ENCODE results near the gene ANKS3.

Gene ANKS3

DNA sequence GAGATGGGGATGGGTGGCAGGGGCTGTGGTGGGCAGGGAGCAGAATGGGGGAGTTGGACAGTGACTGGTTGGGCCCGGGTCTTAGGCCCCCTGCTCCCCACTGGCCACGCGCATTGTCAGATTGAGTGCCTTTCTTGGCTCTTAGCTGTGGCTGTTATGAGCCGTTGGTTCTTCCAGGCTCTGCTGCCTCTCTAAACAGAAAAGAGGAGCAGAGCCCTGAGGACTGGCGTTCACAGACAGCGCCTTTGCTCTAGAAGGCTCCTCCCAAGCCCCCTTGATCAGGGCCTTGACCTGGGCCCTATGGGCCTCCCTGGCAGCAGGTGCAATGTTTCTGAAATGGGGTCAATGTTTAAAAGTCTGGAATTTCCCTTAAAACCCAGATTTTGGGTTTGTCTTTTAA is 55.5 kb downstream of the ANKS3 start:
- Histone ChIP-seq H3K4me3 (ENCODE audit: low read depth, low read length) (no peak overlapping the region), H3K9me3 (ENCODE audit: severe bottlenecking) (no peaks in the 10 kb centered on the region), H3K27me3 (ENCODE audit: insufficient read depth, low read depth, severe bottlenecking) (no peaks in the 10 kb centered on the region), H3K36me3 (peaks cover 6% of the 10 kb centered on the region; the same call in 1 of the 2 replicates), H3K27ac (no peak overlapping the region)
- TF ChIP-seq, protein P1, sequence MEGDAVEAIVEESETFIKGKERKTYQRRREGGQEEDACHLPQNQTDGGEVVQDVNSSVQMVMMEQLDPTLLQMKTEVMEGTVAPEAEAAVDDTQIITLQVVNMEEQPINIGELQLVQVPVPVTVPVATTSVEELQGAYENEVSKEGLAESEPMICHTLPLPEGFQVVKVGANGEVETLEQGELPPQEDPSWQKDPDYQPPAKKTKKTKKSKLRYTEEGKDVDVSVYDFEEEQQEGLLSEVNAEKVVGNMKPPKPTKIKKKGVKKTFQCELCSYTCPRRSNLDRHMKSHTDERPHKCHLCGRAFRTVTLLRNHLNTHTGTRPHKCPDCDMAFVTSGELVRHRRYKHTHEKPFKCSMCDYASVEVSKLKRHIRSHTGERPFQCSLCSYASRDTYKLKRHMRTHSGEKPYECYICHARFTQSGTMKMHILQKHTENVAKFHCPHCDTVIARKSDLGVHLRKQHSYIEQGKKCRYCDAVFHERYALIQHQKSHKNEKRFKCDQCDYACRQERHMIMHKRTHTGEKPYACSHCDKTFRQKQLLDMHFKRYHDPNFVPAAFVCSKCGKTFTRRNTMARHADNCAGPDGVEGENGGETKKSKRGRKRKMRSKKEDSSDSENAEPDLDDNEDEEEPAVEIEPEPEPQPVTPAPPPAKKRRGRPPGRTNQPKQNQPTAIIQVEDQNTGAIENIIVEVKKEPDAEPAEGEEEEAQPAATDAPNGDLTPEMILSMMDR (IDR thresholded peaks at IDR 0.05; ENCODE audit: low read depth, low read length) = no peak
- no peak for DNase-seq

DNA sequence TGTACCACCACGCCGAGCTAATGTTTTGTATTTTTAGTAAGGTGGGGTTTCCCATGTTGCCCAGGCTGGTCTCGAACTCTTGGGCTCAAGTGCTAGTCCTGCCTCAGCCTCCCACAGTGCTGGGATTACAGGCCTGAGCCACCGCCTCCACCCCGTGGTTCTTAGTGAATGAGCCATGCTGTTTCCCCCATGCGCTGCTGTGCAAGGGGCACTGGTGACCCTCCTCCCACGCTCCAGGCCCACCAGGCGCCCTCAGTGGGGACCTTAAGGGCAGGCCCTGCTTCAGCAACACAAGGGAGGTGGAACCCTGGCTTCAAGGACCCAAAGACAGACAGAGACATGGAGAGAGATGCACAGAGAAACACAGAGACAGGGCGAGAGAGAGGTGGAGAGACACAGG is 56.1 kb downstream of the ANKS3 start:
- peaks cover 9% of the 10 kb centered on the region; the same call in 1 of the 2 replicates for H3K36me3 ChIP-seq
- TF ChIP-seq, protein P1 (IDR thresholded peaks at IDR 0.05; ENCODE audit: low read depth, low read length) = no peak

DNA sequence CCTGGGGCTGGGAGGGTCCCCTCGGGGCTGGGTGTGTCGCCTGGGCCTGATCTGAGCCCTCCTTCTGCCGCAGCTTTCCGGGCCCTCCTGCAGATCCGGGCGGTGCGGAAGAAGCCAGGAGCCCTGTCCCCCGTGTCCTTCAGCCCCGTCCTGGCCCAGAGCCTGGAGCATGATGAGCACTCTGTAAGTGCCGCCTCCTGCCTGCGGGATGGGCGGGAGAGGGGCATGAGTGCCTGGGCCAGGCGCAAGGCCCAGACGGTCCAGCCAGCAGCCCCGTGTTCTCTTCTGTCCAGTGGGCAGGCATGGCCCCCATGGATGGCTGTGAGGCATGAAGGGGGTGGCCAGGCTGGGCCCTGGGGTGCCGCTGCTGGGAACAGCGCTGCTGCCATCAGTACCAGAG is 56.7 kb downstream of the ANKS3 start:
- TF ChIP-seq, protein P1 (IDR thresholded peaks at IDR 0.05; ENCODE audit: low read depth, low read length) = no peak
- H3K9me3 ChIP-seq (ENCODE audit: severe bottlenecking) = no peaks in the 10 kb centered on the region
- peaks cover 12% of the 10 kb centered on the region; the same call in 1 of the 2 replicates for H3K36me3 ChIP-seq
- H3K4me3 ChIP-seq (ENCODE audit: low read depth, low read length) = no peak overlapping the region
- no peak for DNase-seq
- no peaks in the 10 kb centered on the region for H3K27me3 ChIP-seq (ENCODE audit: insufficient read depth, low read depth, severe bottlenecking)
- H3K27ac ChIP-seq = no peak overlapping the region

More for the DNA sequence above, 56.1 kb downstream of the ANKS3 start:
- no peak overlapping the region for H3K4me3 ChIP-seq (ENCODE audit: low read depth, low read length)
- no peak for DNase-seq
- no peak overlapping the region for H3K27ac ChIP-seq
- H3K27me3 ChIP-seq (ENCODE audit: insufficient read depth, low read depth, severe bottlenecking) = no peaks in the 10 kb centered on the region
- H3K9me3 ChIP-seq (ENCODE audit: severe bottlenecking) = no peaks in the 10 kb centered on the region

DNA sequence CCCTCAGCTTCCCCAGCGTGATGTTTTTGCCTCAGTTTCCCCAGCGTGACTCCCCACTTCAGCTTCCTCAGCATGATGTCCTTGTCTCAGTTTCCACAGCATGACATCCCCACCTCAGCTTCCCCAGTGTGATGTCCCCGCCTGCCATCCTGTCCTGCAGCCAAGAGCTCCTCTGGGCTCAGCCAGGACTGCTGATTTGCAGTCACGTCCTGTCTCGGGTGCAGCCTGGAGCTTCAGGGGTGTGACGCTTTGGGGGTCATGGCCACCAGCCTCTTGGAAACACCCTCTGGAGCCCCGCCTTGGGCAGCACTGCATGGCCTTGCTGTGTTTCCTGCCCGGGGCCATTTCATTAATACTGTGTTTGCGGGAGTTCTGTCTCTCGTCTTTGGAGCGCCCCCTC is 57.2 kb downstream of the ANKS3 start:
- Histone ChIP-seq H3K4me3 (ENCODE audit: low read depth, low read length) (no peak overlapping the region), H3K27me3 (ENCODE audit: insufficient read depth, low read depth, severe bottlenecking) (no peaks in the 10 kb centered on the region), H3K9me3 (ENCODE audit: severe bottlenecking) (no peaks in the 10 kb centered on the region), H3K36me3 (peaks cover 15% of the 10 kb centered on the region; the same call in 1 of the 2 replicates), H3K27ac (no peak overlapping the region)
- TF ChIP-seq, protein P1 (IDR thresholded peaks at IDR 0.05; ENCODE audit: low read depth, low read length) = no peak
- DNase-seq = no peak

DNA sequence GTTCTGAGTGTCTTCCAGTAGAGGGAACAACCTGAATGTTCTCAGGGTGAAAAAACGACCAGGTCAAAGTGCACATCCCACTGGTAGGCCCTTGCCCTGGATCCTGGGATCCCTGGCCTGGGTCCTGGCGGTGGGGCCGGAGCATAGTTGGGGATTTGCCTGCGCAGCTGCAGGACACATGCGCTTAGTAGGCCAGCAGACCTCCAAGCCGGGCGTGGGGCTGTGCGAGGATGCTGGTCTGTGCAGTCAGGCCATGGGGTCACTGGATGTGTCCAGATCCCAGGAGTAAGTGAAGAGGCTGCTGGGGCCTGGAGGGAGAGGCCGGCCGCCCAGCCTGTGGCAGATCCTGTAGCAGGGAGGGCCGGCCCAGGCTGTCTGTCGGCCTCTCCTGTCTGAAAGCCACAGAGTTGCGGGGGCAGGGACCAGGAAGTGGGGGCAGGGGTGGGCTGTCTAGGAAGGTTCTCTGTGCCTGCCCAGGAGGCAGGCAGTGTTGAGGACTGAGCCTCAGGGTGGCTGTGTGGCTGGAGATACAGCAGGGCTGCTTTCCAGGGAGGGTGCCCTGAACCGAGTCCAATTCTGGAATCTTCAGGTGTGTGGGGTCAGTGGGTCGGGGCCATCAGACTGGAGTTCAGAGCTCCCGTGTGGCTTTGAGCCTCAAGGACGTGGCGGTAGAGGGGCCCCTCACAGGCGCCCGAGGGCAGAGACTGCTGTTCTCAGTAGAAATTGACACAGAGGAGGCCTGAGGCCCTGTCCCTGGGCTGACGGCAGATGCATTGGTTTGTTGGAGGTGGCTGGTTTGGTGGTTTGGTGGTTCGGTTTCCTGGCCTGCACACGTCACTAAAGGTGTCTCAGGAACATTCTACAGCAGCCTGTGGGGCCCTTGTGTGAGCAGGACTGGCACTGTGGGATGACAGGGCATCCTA is 57.9 kb downstream of the ANKS3 start:
- Histone ChIP-seq H3K27ac (no peak overlapping the region), H3K36me3 (peaks cover 15% of the 10 kb centered on the region; the same call in 1 of the 2 replicates), H3K4me3 (ENCODE audit: low read depth, low read length) (no peak overlapping the region), H3K9me3 (ENCODE audit: severe bottlenecking) (no peaks in the 10 kb centered on the region), H3K27me3 (ENCODE audit: insufficient read depth, low read depth, severe bottlenecking) (no peaks in the 10 kb centered on the region)
- DNase-seq = no peak
- TF ChIP-seq, protein P1 (IDR thresholded peaks at IDR 0.05; ENCODE audit: low read depth, low read length) = no peak

All from WERI-Rb-1 (cell line).